ENCODE measurements around the gene CNTN1.

GRCh38 chr12:41076114-41076513 lies 383.9 kb downstream of the CNTN1 start:
- TF ChIP-seq CTCF (IDR thresholded peaks at IDR 0.05 in 2 of 3, conservative IDR thresholded peaks at IDR 0.05 in 1 of 3; ENCODE audit: borderline replicate concordance in 1 of 3, insufficient read depth in 1 of 3, low read depth in 2 of 3, low read length in 2 of 3): no peak
- no peak for TF ChIP-seq POLR2A (IDR thresholded peaks at IDR 0.05; ENCODE audit: borderline replicate concordance, extremely low read depth, insufficient read depth, insufficient read length)
- no peak for TF ChIP-seq CEBPB (IDR thresholded peaks at IDR 0.05; ENCODE audit: low read depth)
- no peak for TF ChIP-seq ATF3 (IDR thresholded peaks at IDR 0.05)
- no peak for TF ChIP-seq MAX (IDR thresholded peaks at IDR 0.05)
- TF ChIP-seq ELF1 (IDR thresholded peaks at IDR 0.05; ENCODE audit: borderline replicate concordance, low read depth): no peak

Measured in HCT116 (cell line).